ENCODE results near the gene EPS8.

The EPS8 gene

GRCh38 chr12:15707516-15708199 is 81.5 kb downstream of the EPS8 start:
- no peaks in the 10 kb centered on the region for H3K79me2 ChIP-seq (ENCODE audit: low read length)
- DNase-seq: no peak

DNA sequence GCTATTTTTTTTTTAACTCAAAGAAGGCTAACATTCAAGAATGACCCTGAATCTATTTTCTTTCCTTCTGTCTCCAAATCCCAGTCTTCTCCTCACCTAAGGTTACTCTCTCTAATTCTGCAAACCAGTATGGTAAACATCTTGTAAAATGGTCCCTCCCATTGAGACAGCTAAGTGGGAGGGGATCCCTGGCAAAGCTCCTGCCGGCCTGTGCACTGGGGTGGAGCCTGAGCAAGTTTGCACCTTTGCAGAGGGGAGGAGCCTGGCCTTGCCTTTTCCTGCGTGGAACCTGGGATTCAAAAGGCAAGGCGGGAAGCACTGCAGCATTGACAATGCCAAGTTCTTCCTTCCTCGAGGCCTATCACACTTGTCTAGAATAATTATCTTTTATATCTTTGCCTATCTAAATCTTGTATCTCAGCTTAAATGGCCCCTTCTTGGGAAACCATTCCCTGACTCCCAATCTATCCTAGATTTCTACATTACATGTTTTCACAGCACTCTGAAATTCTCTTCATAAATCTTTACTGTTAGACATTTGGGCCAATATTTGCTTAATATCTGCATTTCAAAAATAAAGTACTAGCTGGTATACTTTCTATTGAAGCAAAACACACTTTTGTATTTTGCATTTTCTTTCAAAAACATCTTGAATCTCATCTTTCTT is 83.0 kb downstream of the EPS8 start:
- Histone ChIP-seq H3K27me3 (replicated peaks; ENCODE audit: insufficient read depth, low read length) (no peaks in the 10 kb centered on the region), H3F3A (ENCODE audit: insufficient read depth, low read length) (no peaks in the 10 kb centered on the region), H3K4me3 (ENCODE audit: low read length) (no peak overlapping the region), H3K79me2 (ENCODE audit: low read length) (no peaks in the 10 kb centered on the region), H3K9ac (ENCODE audit: low read length) (no peak overlapping the region), H3K9me3 (replicated peaks; ENCODE audit: insufficient read depth, low read length) (no peaks in the 10 kb centered on the region), H3K4me2 (ENCODE audit: low read depth, low read length) (no peak overlapping the region), H3K9me2 (replicated peaks; ENCODE audit: insufficient read depth, low read length) (no peaks in the 10 kb centered on the region), H3K27ac (ENCODE audit: low read length) (no peak overlapping the region), H3K4me1 (ENCODE audit: low read length) (no peaks in the 10 kb centered on the region), H2AFZ (ENCODE audit: low read length) (no peak overlapping the region), H4K20me1 (ENCODE audit: insufficient read depth, low read length) (no peaks in the 10 kb centered on the region), H3K36me3 (replicated peaks; ENCODE audit: insufficient read depth, low read length) (no peaks in the 10 kb centered on the region)
- TF ChIP-seq CTCF (IDR thresholded peaks at IDR 0.05; ENCODE audit: low read length): no peak
- no peak for TF ChIP-seq EZH2phosphoT487 (IDR thresholded peaks at IDR 0.05; ENCODE audit: low read length)
- TF ChIP-seq EZH2 (optimal IDR thresholded peaks at IDR 0.05; ENCODE audit: low read depth, low read length): no peak
- DNase-seq: no peak

More at GRCh38 chr12:15707516-15708199, 81.5 kb downstream of the EPS8 start:
- Histone ChIP-seq H2AFZ (ENCODE audit: low read length) (no peak overlapping the region), H3K27ac (ENCODE audit: low read length) (no peak overlapping the region), H3K36me3 (replicated peaks; ENCODE audit: insufficient read depth, low read length) (no peaks in the 10 kb centered on the region), H3K9me3 (replicated peaks; ENCODE audit: insufficient read depth, low read length) (no peaks in the 10 kb centered on the region), H3K4me2 (ENCODE audit: low read depth, low read length) (no peak overlapping the region), H4K20me1 (ENCODE audit: insufficient read depth, low read length) (no peaks in the 10 kb centered on the region), H3K9me2 (replicated peaks; ENCODE audit: insufficient read depth, low read length) (no peaks in the 10 kb centered on the region), H3F3A (ENCODE audit: insufficient read depth, low read length) (no peaks in the 10 kb centered on the region), H3K4me1 (ENCODE audit: low read length) (no peaks in the 10 kb centered on the region), H3K4me3 (ENCODE audit: low read length) (no peak overlapping the region), H3K27me3 (replicated peaks; ENCODE audit: insufficient read depth, low read length) (no peaks in the 10 kb centered on the region), H3K9ac (ENCODE audit: low read length) (no peak overlapping the region)
- TF ChIP-seq EZH2 (optimal IDR thresholded peaks at IDR 0.05; ENCODE audit: low read depth, low read length) (no peak), EZH2phosphoT487 (IDR thresholded peaks at IDR 0.05; ENCODE audit: low read length) (no peak), CTCF (IDR thresholded peaks at IDR 0.05; ENCODE audit: low read length) (no peak)

DNA sequence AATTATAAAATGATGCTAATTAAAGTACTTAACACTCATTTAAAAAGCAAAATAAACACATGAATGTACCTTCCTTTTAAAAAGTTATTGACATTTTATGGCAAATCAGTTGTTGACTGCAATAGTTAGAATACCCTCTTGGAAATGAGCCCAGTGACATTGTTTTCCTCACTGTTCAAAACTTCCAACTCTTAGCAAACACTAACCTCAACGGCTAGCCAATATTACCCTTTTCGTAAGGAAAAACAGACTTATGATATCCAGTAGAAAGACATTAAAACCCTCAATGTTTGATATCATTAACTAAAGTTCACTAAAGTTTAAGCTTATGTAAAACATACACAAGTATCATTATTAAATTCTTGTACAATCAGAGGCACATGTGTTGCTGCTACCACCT is 83.6 kb downstream of the EPS8 start:
- Histone ChIP-seq H3K79me2 (ENCODE audit: low read length) (no peaks in the 10 kb centered on the region), H3K9me2 (replicated peaks; ENCODE audit: insufficient read depth, low read length) (no peaks in the 10 kb centered on the region), H3K4me1 (ENCODE audit: low read length) (peaks cover 3% of the 10 kb centered on the region), H3K27me3 (replicated peaks; ENCODE audit: insufficient read depth, low read length) (no peaks in the 10 kb centered on the region), H3K9ac (ENCODE audit: low read length) (no peak overlapping the region), H3K36me3 (replicated peaks; ENCODE audit: insufficient read depth, low read length) (no peaks in the 10 kb centered on the region), H3K9me3 (replicated peaks; ENCODE audit: insufficient read depth, low read length) (no peaks in the 10 kb centered on the region), H3K27ac (ENCODE audit: low read length) (no peak overlapping the region), H3K4me2 (ENCODE audit: low read depth, low read length) (no peak overlapping the region), H3K4me3 (ENCODE audit: low read length) (no peak overlapping the region), H3F3A (ENCODE audit: insufficient read depth, low read length) (no peaks in the 10 kb centered on the region), H4K20me1 (ENCODE audit: insufficient read depth, low read length) (no peaks in the 10 kb centered on the region), H2AFZ (ENCODE audit: low read length) (no peak overlapping the region)
- TF ChIP-seq EZH2 (optimal IDR thresholded peaks at IDR 0.05; ENCODE audit: low read depth, low read length): no peak
- TF ChIP-seq CTCF (IDR thresholded peaks at IDR 0.05; ENCODE audit: low read length): no peak
- no peak for TF ChIP-seq EZH2phosphoT487 (IDR thresholded peaks at IDR 0.05; ENCODE audit: low read length)
- no peak for DNase-seq

Data from MM.1S (cell line).